Measurements from ENCODE around the gene LDB2.

Gene LDB2

DNA sequence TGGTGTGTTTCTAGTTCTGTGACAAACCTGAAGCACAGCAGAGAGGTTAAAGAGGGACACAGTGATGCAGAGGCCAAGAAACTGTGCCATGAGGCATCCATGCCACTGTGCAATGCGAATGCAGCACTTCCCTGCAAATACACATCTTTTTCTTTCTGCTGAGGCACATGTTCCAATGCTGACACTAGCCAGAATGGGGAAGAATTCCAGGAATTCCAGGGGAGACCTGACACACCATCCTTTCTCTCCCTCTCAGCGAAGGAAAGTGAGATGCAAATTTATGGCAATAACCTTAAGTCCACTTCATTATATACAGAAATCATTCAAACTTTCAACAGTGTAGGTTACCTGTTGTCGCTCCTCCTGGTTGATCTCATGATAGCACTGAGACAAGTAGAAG lies 204.8 kb downstream of the LDB2 start:
- H3K36me3 ChIP-seq (ENCODE audit: insufficient read depth, insufficient read length, low read length) = no peaks in the 10 kb centered on the region
- TF ChIP-seq SUZ12 (IDR thresholded peaks at IDR 0.05; ENCODE audit: extremely low read depth, insufficient read depth, insufficient read length) = no peak
- TF ChIP-seq YY1 (IDR thresholded peaks at IDR 0.05; ENCODE audit: insufficient read depth, insufficient read length) = no peak
- no peak for TF ChIP-seq ZNF274 (IDR thresholded peaks at IDR 0.05; ENCODE audit: low read depth, low read length)
- DNase-seq (ENCODE audit: low read depth, low spot score) = no peak
- no peaks in the 10 kb centered on the region for H3K9me3 ChIP-seq (ENCODE audit: insufficient read depth, low read length)
- H3K4me1 ChIP-seq (ENCODE audit: insufficient read depth, insufficient read length) = peaks cover 5% of the 10 kb centered on the region
- no peak overlapping the region for H3K9ac ChIP-seq (ENCODE audit: insufficient read length, low read depth)
- H3K4me3 ChIP-seq (ENCODE audit: insufficient read length, low read depth) = no peak overlapping the region
- no peaks in the 10 kb centered on the region for H3K27me3 ChIP-seq (ENCODE audit: insufficient read depth, insufficient read length)

DNA sequence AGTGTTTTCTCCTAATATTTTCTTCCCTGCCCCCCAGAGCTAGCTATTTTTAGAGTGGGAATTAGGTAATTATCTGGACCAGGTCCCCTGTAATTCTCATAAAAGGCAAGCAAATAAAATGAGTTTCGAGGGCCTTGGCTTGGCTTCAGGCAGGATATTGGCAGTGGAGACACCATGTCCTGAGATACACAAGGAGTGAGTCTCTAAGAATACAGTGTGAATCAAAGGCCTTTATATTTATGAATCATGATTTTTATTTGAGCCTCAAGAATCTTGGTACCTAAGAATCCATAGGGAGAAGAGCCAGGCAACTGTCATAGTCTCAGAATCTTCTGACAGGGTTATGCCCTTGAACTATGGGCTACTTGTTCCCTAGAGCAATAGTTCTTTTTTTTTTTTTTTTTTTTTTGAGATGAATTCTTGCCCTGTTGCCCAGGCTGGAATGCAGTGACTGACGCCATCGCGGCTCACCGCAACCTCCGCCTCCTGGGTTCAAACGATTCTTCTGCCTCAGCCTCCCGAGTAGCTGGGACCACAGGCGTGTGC lies 205.4 kb downstream of the LDB2 start:
- no peak overlapping the region for H3K4me3 ChIP-seq (ENCODE audit: insufficient read length, low read depth)
- H3K9me3 ChIP-seq (ENCODE audit: insufficient read depth, low read length) = no peaks in the 10 kb centered on the region
- no peak for TF ChIP-seq SUZ12 (IDR thresholded peaks at IDR 0.05; ENCODE audit: extremely low read depth, insufficient read depth, insufficient read length)
- no peak for TF ChIP-seq ZNF274 (IDR thresholded peaks at IDR 0.05; ENCODE audit: low read depth, low read length)
- no peak for TF ChIP-seq YY1 (IDR thresholded peaks at IDR 0.05; ENCODE audit: insufficient read depth, insufficient read length)
- no peak for DNase-seq (ENCODE audit: low read depth, low spot score)
- H3K36me3 ChIP-seq (ENCODE audit: insufficient read depth, insufficient read length, low read length) = no peaks in the 10 kb centered on the region
- H3K9ac ChIP-seq (ENCODE audit: insufficient read length, low read depth) = no peak overlapping the region
- peaks cover 5% of the 10 kb centered on the region for H3K4me1 ChIP-seq (ENCODE audit: insufficient read depth, insufficient read length)
- no peaks in the 10 kb centered on the region for H3K27me3 ChIP-seq (ENCODE audit: insufficient read depth, insufficient read length)

DNA sequence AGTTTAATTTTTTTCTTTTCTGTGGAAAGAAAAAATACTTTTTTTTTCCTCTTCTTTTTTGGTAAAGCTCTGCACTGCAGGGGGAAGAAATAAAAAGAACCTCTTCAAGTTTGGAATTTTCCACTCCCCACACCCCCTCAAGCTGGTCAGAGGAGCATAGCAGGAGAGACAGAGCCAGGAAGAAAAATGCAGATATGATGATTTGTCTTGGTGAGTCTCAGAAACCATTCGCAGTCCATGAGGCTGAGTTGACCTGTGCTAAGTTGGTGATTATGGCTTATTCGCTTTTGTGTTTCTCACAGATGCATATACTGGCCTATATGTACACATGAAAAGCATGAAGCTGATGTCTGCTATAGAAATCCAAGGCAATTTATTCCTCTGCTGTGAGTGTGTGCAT lies 205.9 kb downstream of the LDB2 start:
- Histone ChIP-seq H3K9me3 (ENCODE audit: insufficient read depth, low read length) (no peaks in the 10 kb centered on the region), H3K9ac (ENCODE audit: insufficient read length, low read depth) (no peak overlapping the region), H3K36me3 (ENCODE audit: insufficient read depth, insufficient read length, low read length) (no peaks in the 10 kb centered on the region), H3K4me3 (ENCODE audit: insufficient read length, low read depth) (no peak overlapping the region), H3K27me3 (ENCODE audit: insufficient read depth, insufficient read length) (no peaks in the 10 kb centered on the region), H3K4me1 (ENCODE audit: insufficient read depth, insufficient read length) (peaks cover 5% of the 10 kb centered on the region)
- TF ChIP-seq YY1 (IDR thresholded peaks at IDR 0.05; ENCODE audit: insufficient read depth, insufficient read length) (no peak), SUZ12 (IDR thresholded peaks at IDR 0.05; ENCODE audit: extremely low read depth, insufficient read depth, insufficient read length) (no peak), ZNF274 (IDR thresholded peaks at IDR 0.05; ENCODE audit: low read depth, low read length) (no peak)
- no peak for DNase-seq (ENCODE audit: low read depth, low spot score)

DNA sequence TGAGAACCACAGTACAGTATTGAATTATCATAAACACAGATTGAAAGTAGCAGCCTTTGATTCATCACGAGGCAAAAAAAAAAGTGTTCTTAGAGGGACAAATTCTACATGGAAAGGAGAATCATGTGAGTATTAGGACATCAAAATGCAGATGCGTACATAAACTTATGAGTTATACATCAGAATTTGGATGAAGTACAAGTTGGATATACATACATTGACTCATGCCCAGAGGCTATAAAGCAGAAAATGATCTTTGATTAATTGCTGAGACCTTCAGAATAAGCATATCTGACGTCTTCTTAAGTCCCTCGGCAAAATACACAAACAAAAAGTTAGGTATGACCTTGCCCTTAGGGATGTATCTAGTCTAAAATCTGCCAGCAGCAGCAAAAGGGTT lies 206.4 kb downstream of the LDB2 start:
- no peaks in the 10 kb centered on the region for H3K36me3 ChIP-seq (ENCODE audit: insufficient read depth, insufficient read length, low read length)
- TF ChIP-seq YY1 (IDR thresholded peaks at IDR 0.05; ENCODE audit: insufficient read depth, insufficient read length) (no peak), SUZ12 (IDR thresholded peaks at IDR 0.05; ENCODE audit: extremely low read depth, insufficient read depth, insufficient read length) (no peak), ZNF274 (IDR thresholded peaks at IDR 0.05; ENCODE audit: low read depth, low read length) (no peak)
- no peak overlapping the region for H3K9ac ChIP-seq (ENCODE audit: insufficient read length, low read depth)
- H3K9me3 ChIP-seq (ENCODE audit: insufficient read depth, low read length) = no peaks in the 10 kb centered on the region
- H3K4me3 ChIP-seq (ENCODE audit: insufficient read length, low read depth) = no peak overlapping the region
- H3K4me1 ChIP-seq (ENCODE audit: insufficient read depth, insufficient read length) = peaks cover 5% of the 10 kb centered on the region
- no peak for DNase-seq (ENCODE audit: low read depth, low spot score)
- no peaks in the 10 kb centered on the region for H3K27me3 ChIP-seq (ENCODE audit: insufficient read depth, insufficient read length)

DNA sequence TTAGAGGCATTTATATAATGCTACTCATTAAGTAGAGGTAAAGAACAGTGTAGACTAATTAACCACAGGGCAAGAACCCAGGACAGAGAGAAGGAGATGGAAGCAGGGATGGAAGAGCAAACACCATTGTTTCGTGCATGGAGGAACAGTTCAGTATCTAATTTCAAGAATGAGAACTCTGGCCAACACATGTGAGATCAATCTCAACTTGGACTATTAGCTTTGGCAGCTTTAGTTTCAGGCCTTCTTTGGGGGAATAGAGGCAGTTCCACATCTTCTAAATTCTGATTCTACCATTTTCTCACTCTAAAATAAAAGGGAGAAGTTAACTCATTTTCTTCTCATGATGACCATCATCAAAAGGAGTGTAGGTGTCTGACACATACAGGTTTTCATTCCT lies 207.0 kb downstream of the LDB2 start:
- no peak for DNase-seq (ENCODE audit: low read depth, low spot score)
- no peaks in the 10 kb centered on the region for H3K9me3 ChIP-seq (ENCODE audit: insufficient read depth, low read length)
- peaks cover 5% of the 10 kb centered on the region for H3K4me1 ChIP-seq (ENCODE audit: insufficient read depth, insufficient read length)
- H3K36me3 ChIP-seq (ENCODE audit: insufficient read depth, insufficient read length, low read length) = no peaks in the 10 kb centered on the region
- no peaks in the 10 kb centered on the region for H3K27me3 ChIP-seq (ENCODE audit: insufficient read depth, insufficient read length)
- H3K4me3 ChIP-seq (ENCODE audit: insufficient read length, low read depth) = no peak overlapping the region
- H3K9ac ChIP-seq (ENCODE audit: insufficient read length, low read depth) = no peak overlapping the region
- no peak for TF ChIP-seq YY1 (IDR thresholded peaks at IDR 0.05; ENCODE audit: insufficient read depth, insufficient read length)

DNA sequence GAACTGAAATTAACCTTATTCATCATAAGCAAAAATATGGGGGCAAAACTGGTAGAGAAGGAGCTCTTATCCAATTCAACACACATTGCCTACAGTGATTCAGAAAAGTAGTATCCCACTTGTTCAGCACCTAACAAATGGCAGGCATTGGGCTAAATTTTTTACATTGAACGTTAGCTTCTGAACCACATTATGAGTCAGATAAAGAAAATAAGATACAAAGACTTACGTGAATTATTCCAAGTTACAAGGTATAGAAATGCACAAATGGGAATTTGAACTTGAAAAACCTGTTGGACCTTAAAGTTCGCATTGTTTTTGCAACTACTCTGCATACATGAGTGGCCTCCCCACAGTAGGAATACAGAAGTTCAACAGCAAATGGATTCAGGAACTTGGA lies 210.6 kb downstream of the LDB2 start:
- TF ChIP-seq SUZ12 (IDR thresholded peaks at IDR 0.05; ENCODE audit: extremely low read depth, insufficient read depth, insufficient read length) = no peak
- TF ChIP-seq YY1 (IDR thresholded peaks at IDR 0.05; ENCODE audit: insufficient read depth, insufficient read length) = no peak
- TF ChIP-seq ZNF274 (IDR thresholded peaks at IDR 0.05; ENCODE audit: low read depth, low read length) = no peak
- Histone ChIP-seq H3K27me3 (ENCODE audit: insufficient read depth, insufficient read length) (no peaks in the 10 kb centered on the region), H3K36me3 (ENCODE audit: insufficient read depth, insufficient read length, low read length) (no peaks in the 10 kb centered on the region), H3K9ac (ENCODE audit: insufficient read length, low read depth) (no peak overlapping the region), H3K4me3 (ENCODE audit: insufficient read length, low read depth) (no peak overlapping the region), H3K9me3 (ENCODE audit: insufficient read depth, low read length) (no peaks in the 10 kb centered on the region), H3K4me1 (ENCODE audit: insufficient read depth, insufficient read length) (no peaks in the 10 kb centered on the region)
- no peak for DNase-seq (ENCODE audit: low read depth, low spot score)

DNA sequence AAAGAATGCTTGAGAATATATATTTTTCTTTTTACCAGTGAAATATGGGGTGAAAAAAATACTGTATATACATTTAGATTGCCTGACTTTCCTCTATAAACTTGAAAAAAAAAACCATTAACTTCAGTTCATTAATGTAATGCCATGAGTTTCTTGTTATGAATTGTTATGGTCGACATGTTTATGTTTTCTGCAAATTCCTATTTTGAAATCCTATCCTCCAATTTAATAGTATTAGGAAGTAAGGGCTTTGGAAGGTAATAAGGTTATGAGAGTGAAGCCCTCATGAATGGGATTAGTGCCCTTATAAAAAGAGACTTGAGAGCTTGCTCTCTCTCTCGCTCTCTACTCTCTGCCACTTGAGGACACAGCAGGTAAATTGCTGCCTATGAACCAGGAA lies 211.4 kb downstream of the LDB2 start:
- Histone ChIP-seq H3K4me3 (ENCODE audit: insufficient read length, low read depth) (no peak overlapping the region), H3K9ac (ENCODE audit: insufficient read length, low read depth) (no peak overlapping the region), H3K4me1 (ENCODE audit: insufficient read depth, insufficient read length) (no peaks in the 10 kb centered on the region), H3K27me3 (ENCODE audit: insufficient read depth, insufficient read length) (no peaks in the 10 kb centered on the region), H3K9me3 (ENCODE audit: insufficient read depth, low read length) (no peaks in the 10 kb centered on the region), H3K36me3 (ENCODE audit: insufficient read depth, insufficient read length, low read length) (no peaks in the 10 kb centered on the region)
- no peak for DNase-seq (ENCODE audit: low read depth, low spot score)
- TF ChIP-seq YY1 (IDR thresholded peaks at IDR 0.05; ENCODE audit: insufficient read depth, insufficient read length) (no peak), SUZ12 (IDR thresholded peaks at IDR 0.05; ENCODE audit: extremely low read depth, insufficient read depth, insufficient read length) (no peak), ZNF274 (IDR thresholded peaks at IDR 0.05; ENCODE audit: low read depth, low read length) (no peak)

DNA sequence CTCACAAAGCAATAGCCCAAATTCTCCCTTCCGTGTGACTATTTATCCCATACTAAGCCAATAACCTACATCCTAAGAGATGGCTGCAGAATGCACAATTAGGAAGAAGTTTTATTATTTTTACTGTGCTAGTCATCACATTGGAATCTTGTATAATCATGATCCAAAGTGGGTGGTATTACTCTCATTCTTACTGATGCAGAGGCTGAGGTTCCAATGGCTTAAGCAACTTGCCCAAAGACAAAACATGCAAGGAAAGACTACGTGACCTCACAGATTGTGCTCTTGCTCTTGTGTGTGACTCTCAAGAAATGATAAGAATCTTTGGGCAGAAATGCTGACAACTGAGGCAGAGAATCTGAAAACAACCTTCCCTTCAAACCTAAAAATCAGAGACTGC lies 212.2 kb downstream of the LDB2 start:
- H3K4me3 ChIP-seq (ENCODE audit: insufficient read length, low read depth) = no peak overlapping the region

More for the DNA sequence above, 212.2 kb downstream of the LDB2 start:
- no peak overlapping the region for H3K9ac ChIP-seq (ENCODE audit: insufficient read length, low read depth)
- DNase-seq (ENCODE audit: low read depth, low spot score) = no peak
- H3K9me3 ChIP-seq (ENCODE audit: insufficient read depth, low read length) = no peaks in the 10 kb centered on the region
- TF ChIP-seq ZNF274 (IDR thresholded peaks at IDR 0.05; ENCODE audit: low read depth, low read length) (no peak), SUZ12 (IDR thresholded peaks at IDR 0.05; ENCODE audit: extremely low read depth, insufficient read depth, insufficient read length) (no peak)
- H3K36me3 ChIP-seq (ENCODE audit: insufficient read depth, insufficient read length, low read length) = no peaks in the 10 kb centered on the region
- H3K4me1 ChIP-seq (ENCODE audit: insufficient read depth, insufficient read length) = no peaks in the 10 kb centered on the region
- no peaks in the 10 kb centered on the region for H3K27me3 ChIP-seq (ENCODE audit: insufficient read depth, insufficient read length)

Data from NT2/D1 (cell line).